GM12874 (cell line): ENCODE data around the gene ERP44.

Source experiments
- CTCF ChIP-seq: IDR thresholded peaks from 2 replicates; pipeline ENCODE4 v1.5.1; 2011; ENCODE audit warnings: low read depth, mild to moderate bottlenecking, control low read depth, low read length, moderate library complexity; ENCODE audit not compliant: insufficient read depth

Gene ERP44

GRCh38 chr9:100098887-100099721 is at the start of gene ERP44, which contains the start of gene INVS:
Gene ERP44 (minus strand): TSS chr9:100099000. CDS start chr9:100098840, 160 bp downstream.
Gene INVS (plus strand): TSS chr9:100099243. CDS start chr9:100104522, 5,279 bp downstream.
- TF ChIP-seq CTCF = no peak

- TF ChIP-seq CTCF = no peak
Measured at GRCh38 chr9:100134731-100135130, 35.9 kb upstream of the ERP44 start.

- no peak for TF ChIP-seq CTCF
Measured at GRCh38 chr9:100131875-100132430, 33.2 kb upstream of the ERP44 start.

- TF ChIP-seq CTCF = no peak
Measured at GRCh38 chr9:100131216-100131615, 32.4 kb upstream of the ERP44 start.

GRCh38 chr9:100129772-100130171 is 31.0 kb upstream of the ERP44 start:
- no peak for TF ChIP-seq CTCF

GRCh38 chr9:100126423-100126822 is 27.6 kb upstream of the ERP44 start:
- no peak for TF ChIP-seq CTCF

GRCh38 chr9:100125910-100126309 is 27.1 kb upstream of the ERP44 start:
- no peak for TF ChIP-seq CTCF
